Measurements from ENCODE around the gene ZNF746.
"Not testable (repeated sequence)": the region's sequence is repeated elsewhere in the genome, so short reads cannot be mapped to it uniquely, and the experiment has no call there.

The ZNF746 gene

DNA sequence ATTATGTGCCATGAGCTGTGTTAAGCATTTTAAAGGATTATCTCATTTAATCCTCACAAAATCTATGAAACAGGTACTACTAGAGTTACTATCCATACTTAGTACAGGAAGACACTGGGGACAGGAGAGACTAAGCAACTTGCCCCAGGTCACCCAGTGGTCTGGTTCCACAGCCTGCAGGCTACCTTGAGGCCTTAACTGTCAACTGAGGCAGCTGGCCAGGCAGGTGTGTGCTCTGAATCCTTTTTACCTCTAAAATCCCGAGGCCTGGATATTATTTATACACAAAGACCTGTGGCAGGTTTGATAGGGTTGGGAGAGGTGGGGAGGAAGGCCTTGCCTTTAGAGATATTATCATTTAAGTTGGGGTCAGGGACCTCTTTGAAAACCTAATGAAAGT is 39.8 kb downstream of the ZNF746 start:
- no peak for DNase-seq

DNA sequence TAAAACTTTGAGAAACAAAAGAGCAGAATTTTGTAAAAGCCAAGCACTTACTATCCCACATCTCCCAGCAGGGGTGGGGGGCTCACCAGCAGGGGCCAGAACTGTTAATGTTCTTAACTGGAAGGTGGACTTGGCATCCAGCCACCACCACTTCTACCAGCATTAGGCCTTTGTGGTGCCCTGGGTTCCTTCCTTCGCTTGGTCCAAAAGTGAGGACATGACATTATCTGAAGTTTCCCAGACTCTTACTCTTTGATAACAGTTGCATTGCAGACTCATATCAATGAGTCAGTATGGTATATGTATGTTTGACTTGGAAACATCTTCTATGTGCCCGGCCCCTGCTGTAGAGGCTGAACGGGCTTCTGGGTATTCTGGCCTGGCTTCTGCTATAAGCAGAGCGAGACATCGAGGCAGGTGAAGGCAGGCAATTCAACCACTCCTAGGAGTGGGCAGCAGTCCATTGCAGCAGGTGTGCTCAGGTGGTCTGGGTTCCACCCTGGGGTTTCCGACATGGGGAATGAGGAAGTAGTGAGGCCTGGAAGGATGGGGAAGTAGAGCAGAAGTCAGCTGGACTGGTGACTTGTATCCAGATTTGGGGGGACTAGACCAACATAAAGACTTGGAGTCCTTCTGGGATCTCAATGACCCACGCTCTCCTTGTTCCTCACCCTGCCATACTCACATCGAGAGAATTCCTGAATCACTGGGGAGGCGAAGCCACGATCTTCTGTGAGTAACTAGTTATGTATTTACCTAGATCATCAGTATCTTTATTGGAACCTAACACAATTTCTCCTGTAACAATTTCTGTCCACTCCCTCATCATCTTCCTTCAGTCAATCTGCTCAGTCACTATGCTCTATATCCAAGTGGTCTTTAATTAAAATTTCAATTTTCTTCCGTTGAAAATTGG is 40.8 kb downstream of the ZNF746 start:
- DNase-seq, result no peak

DNA sequence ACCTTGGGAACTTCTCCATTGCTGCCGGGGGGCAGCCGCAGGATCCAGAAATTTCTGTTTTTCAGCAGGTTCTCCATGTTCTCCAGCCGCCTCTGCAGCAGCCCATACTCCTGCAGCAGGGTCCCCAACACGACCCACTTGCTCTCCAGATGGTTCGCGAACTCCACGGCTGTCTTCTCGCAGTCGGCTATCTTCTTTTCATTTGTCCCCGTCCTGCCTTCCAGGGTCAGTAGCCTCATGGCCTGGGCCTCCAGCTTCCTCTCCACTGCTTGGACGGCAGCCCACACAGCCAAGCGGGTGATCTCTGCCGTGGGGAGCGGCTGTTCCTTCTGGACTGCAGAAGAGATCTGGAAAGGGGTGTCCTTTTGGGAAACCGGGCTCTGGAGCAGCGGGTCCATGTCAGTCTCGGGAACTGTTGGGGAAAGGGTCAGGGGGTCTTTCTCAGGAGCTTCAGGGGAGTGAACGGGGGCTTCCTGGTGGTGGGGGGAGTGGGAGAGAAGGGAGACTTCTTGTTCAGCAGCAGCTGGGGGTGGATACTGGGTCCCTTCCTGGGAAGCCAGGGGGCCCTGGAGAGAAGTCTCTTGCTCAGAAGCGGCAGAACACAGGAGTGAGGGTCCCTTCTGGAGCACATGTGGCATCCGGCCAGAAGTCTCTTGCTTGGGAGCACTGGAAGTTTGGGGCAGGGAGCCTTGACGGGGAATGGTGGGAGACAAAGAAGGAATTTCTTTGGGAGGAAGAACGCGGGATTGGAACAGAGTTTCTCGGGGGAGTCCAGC is 42.2 kb downstream of the ZNF746 start:
- no peak for DNase-seq

DNA sequence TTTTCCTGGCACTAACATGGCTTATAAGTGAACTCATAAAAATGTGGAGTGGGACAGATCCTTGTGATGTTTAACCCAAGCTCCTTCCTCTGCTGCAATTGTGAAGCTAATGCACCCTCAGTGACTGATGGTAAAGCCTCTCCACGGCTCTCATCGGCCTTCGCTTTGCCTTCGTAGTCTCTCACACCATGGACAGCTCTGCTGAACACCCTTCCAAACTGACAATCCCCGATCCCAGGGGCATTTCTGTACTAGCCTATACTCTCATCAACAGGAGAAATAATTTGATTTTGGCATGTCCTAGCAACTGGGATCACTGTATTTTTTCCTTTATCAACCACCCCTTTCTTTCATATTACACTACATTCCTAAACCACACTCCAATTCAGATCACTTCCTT is 42.9 kb downstream of the ZNF746 start:
- DNase-seq, result no peak

DNA sequence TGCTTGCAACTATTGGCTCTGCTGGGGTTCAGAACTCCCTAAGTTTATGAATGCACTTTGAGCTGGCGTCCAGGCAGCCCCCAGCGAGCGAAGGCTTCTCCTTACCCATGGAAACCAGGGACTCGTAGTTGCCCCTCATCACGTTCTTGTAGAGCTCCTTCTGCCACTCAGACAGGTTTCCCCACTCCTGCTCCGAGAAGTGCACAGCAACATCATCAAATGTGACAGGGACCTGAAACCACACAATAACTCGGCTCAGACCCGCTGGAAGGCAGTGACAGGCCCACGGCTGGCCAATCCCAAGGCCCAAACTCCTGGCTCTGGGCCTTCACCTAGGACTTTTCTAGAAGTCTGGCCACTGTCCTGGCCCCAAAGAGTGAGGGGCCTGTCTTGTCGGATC is 43.6 kb downstream of the ZNF746 start:
- no peak for DNase-seq

DNA sequence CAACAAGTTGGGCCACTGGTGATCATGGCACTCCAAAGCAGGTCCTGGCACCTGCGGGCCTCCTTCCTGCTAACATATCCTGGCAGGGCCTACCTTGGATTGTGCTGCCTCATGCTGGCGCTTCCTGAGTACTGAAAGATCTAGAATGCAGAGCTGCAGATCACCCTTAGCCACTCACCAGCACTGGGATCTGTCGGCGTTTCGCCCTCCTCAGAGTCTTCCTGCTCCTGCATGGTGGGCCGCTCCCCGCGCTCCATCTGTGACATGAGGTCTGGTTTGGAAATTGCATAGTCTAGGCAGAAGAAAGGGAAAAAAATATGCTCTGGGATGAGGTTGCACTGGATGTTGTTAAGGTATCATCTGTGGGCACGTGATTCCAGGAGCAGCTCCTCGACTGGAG is 46.8 kb downstream of the ZNF746 start:
- no peak for DNase-seq

DNA sequence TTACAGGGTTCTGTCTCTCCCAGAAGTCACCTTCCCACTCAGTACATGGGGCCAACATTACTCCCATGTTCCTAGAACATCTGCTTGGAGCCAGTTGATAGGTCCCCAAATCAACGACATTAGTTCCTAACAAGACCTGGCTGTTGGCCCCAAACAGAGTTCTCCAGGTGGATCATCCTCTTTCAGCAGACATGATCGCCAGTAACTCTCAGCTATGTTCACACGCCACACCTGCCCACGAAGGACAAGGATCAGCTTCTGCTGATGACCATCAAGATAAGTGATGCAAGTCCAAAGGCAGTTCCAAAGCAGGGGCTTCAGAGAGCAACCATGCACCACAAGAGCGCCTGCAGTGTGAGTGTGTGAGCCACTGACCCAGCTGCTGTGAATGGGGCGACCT is 47.7 kb downstream of the ZNF746 start:
- DNase-seq, result no peak

DNA sequence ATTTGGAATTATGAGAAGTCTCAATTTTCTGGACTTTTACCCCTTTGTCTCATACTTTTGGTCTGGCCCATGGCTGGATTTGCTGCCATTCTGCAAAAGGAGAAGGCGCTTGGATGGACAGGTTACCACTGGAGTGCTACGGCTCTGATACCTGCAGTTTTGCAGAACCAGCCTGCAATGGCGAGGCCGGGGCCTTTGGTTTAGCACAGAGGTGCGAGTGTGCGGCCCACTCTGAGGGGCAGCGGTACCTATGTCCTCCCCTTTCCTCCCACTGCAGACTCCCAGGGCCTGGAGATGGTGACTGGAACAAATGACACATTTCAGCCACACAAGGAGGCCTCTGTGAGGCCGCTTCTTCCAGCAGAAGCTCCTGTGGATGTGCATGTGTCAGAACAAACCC is 48.6 kb downstream of the ZNF746 start:
- no peak for DNase-seq

DNA sequence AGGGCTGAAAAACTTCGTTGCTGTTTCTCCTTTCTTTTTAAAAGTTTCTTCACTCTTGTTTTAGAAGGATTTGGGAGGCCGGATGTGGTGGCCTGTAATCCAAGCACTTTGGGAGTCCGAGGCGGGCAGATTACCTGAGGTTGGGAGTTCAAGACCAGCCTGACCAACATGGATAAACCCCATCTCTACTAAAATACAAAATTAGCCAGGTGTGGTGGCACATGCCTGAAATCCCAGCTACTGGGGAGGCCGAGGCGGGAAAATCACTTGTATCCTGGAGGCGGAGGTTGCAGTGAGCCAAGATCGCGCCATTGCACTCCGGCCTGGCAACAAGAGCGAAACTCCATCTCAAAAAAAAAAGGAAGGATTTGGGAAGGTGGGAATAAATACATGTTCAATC is 51.6 kb downstream of the ZNF746 start:
- not testable (repeated sequence) for DNase-seq

DNA sequence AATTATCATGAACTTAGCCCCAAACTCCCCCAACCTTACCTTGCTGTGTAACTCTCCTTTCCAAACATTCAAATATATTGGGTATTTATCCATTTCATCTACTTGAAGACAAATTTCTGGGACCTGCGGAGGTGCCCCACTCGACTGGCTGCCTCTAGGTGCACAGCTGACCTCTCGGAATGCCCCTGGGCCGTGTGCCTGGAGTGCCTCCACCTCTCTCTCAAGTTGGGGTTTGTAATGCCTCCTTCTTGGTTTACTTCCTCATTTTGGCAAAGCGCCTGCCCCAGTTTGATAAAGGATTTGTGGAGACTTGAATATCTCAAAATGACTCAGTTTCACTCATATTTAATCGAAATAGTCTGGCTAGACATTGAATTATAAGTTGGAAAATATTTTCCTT is 53.3 kb downstream of the ZNF746 start:
- no peak for DNase-seq

DNA sequence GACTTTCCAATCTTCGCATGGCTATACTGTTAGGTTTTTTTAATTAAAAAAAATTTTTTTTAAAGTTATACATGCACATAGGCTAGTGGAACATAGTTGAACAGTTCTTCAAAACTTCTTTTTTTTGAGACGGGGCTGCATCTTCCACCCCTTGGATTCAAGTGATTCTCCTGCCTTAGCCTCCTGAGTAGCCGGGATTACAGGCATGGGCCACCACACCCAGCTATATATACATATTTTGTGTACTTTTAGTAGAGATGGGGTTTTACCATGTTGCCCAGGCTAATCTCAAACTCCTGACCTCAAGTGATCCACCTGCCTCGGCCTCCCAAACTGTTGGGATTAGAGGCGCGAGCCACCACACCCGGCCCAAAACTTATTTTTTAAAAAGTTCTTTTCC is 54.1 kb downstream of the ZNF746 start:
- no peak for DNase-seq

DNA sequence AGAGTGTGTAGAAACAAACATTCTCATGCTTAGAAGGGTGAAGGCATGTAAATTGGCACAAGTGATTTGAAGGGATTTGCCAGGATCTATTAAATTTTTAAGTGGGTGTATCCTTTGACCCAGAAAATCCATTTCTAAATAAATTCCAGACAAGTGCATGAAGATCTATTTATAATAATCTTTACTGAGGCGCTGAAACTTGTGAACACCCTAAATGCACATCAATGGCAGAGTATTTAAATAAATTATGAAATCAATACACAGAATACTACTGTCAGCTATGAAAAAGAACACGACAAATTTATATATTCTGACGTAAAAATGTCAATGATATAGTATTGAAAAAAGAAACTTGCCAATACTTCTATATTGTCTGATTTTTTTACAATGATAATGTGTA is 54.7 kb downstream of the ZNF746 start:
- no peak for DNase-seq

DNA sequence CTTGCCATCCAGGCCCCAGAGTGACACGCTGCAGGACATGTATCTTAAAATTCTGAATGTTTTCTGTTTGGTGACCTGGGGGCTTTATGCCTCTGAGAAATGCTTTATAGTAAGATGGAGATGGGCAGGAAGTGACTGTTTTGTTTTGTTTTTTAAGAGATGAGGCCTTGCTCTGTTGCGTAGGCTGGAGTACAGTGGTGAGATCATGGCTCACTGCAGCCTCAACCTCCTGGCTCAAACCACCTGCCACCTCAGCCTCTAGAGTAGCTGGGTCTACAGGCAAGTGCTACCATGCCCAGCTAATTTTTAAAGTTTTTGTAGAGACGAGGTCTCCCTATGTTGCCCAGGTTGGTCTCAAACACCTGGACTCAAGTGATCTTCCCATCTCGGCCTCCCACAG is 57.4 kb downstream of the ZNF746 start:
- DNase-seq, result no peak

DNA sequence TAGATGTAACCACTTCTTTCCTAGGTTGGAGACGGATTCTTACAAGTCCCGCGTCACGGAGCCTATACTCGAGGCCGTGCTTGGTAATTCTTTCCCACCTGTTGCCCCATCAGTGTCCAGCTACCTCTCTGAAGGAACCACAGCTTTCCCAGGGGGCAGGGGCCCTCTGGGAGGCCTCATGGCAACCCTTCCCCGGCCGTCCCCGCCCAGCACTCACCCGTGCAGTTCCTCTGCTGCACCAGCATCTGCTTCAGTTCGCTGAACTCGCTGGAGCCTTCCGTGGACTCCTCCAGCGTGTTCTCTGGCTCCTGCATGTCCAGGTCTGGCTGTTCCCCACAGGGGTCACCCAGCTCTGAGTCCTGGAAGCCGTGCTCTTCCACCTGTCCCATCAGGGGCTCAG is 61.3 kb downstream of the ZNF746 start:
- DNase-seq, result no peak

DNA sequence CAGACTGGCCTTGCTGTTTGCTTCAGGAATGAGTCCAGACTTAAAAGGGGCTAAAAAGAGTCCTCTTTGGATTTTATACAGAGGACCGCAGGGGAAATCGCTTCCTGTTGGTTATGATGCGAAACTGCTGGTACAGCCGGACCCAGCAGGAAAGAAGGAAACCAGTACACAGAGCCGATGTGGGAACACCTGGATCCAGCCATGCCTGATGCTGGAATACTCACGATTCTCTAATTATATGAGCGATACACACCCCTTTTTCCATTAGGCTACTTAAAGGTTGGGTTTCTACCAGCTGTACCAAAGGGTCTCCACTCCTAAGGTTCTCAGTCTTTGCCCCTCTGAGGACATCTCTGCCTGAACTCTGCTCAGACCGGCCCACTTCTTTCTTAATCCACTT is 64.5 kb downstream of the ZNF746 start:
- no peak for DNase-seq

DNA sequence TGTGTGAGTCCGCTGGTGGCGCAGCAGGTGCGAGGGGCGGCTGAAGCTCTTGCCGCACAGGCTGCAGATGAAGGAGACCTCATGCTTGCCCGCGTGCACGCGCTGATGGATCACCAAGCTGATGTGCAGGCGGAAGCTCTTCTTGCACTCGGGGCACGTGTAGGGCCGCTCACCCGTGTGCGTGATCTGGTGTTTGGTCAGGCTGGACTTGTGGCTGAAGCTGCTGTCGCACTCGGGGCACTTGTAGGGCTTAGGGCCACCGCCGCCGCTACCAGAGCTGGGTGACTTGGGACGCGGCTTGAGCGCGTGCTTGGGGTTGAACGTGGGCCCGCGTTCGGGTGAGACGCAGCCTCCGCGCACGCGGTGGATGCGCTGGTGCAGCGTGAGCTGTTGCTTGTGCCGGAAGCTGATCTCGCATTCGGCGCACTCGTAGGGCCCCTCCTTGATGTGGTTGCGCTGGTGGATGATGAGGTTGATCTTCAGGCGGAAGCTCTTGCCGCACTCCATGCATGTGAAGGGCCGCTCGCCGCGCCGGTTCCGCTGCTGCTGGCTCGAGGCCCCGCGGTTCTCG is 65.4 kb downstream of the ZNF746 start:
- DNase-seq, result no peak

DNA sequence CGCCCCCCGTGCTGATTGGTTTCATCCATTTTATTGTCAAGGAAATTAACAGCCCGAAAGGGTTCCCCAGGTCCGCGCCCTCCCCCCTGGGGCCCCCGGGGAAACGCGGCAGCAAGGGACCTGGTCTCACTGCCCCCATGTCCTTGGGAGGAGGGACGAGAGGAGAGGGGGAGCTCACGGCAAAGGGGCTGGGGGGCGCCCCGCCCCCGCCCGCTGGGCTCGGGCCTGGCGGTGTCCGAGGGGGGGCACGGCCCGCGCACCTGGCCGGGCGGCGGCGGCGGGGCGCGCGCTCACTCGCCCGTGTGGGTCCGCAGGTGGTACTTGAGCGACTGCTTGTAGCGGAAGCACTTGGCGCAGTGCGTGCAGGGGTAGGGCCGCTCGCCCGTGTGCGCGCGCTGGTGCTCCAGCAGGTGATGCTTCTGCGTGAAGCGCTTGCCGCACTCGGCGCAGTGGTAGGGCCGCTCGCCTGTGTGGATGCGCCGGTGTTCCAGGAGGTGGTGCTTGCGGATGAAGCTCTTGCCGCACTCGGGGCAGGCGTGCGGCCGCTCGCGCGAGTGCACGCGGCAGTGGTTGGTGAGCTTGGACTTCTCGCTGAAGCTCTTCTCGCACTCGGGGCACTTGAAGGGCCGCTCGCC is 66.0 kb downstream of the ZNF746 start:
- DNase-seq, result no peak

DNA sequence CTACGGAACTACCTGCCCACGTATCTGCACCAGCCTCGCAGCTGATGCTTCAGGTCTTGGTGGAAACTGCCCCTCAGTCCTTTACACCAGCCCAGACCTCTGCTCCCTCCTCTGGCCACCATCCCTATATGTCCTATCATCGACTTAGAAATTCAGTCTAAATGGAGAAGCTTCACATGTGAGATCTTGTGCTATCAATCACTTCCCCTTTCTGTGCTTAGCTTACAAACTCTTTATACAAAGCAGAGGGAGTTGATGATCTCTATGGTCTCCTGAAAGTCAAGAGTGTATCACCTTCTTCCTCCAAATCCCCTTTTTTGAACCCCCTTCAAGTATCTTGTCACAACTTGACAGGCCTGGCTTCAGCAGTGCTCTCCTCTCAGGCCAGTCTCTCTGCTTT is 67.4 kb downstream of the ZNF746 start:
- DNase-seq, result no peak

DNA sequence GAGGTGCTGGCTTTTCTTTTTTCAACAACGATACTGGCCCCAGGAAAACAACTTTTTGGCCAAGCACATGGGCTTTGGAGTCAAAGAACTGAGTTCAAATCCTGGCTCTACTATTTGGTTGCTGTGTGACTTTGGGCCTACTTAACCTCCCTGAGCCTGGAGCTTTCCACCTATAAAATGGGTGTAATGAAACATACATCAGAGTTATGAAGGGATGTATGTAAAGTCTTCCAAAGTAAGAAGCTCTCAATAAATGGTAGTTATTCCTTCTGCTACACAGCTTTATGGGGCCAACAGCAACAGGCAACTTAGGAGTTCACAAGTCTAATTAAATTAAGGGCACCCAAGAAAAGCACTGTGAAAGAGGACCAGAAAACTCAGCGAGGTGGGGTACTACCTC is 69.7 kb downstream of the ZNF746 start:
- DNase-seq, result no peak

DNA sequence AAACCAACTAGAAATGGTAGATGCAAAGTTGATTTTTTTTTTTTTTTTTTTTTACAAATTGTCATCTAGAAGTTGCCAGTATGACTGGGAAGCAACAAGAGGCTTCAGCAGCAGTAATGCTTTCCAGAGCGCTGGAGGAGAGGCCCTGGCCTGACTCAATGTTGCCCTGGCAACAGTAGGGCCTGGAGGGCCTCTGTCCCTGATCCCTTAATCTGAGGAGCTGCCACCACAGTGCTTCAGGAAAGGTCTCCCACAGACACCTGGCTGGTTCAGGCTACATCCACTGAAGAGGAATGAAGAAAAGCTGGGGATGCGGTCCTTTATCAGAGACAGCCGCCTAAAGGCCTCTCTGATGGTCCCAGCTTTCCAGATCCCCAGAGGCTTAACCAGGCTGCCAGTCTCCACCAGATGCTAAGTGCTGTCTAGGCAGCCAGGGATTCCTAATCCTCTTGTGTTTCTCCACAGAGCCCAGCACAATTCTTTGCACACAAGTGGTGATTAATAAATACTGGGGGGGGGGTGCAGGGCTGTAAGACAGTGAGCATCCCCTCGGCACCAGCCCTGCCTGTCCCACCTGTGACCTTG is 70.4 kb downstream of the ZNF746 start:
- DNase-seq, result no peak

DNA sequence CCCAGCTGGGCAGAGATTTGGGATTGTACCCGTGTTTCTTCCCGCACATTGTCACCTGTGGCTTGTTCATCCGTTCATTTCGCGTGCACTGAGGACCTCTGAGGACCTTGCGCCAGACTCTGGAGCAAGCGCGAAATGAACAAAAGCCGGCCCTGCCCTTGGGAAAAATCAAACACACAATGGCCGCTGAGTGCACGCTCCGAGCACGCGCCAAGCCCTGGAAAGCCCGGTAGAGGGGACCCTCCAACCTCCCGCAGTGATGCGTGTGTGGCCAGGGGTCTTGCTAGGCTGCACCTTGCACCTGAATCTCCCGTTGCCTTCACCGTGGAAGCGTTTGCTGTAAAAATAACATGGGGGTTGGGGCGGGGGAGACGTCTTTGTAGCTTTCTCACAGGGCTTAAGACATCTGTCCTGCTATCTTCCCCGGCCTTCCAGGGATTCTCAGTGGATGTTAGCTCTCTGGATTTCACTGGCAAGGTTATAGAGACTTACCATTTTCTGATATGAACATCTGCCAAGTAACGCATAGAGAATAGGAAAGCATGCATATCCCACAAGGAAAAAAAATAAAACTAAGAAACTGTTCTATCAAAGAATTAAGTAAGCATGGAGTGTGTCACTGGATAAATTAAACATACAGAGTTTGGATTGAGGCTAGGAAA is 74.0 kb downstream of the ZNF746 start:
- DNase-seq, result no peak

DNA sequence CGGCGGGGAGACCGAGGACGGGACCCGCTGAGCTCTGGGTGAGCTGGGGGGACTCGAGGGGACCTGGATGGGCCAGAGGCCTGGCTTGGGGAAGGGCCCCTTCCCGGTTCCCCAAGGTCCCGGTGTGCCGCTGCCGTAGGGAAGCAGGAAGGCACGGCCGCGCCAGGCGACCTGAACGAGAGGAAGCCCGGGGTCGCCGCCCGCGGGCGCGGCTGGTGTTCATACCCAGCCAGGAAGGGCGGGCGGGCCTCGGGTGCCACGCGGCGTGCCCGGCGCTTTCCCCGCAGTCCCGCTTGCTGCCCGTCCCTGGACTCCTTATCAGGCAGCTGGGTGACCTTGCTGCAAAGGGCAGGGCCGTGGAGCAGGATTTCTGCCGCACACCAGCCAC is 74.7 kb downstream of the ZNF746 start:
- DNase-seq, result peak; percentile 46 to 51
